ENCODE results near the gene ZNF778.
A peak's percentile ranks its signal among the peaks of the same experiment; 100 is the strongest.
"Not testable (repeated sequence)": the region's sequence is repeated elsewhere in the genome, so short reads cannot be mapped to it uniquely, and the experiment has no call there.

Gene ZNF778

DNA sequence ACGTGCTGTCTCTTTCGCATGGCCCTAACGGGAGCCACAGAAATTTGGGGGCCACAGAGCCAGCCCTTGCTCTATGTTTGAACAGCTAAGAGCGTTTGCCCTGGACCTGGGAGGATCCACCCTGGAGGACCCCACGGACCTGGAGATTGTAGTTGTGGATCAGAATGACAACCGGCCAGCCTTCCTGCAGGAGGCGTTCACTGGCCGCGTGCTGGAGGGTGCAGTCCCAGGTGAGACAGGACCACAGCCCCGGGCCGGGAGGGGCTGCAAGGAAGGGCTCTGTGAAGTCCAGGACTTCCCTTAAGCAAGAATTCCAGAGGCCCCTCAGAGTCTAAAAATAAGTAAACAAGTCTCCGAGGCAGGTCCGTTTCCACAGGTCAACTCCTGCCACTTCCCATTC is 34.0 kb upstream of the ZNF778 start:
- no peak for DNase-seq (ENCODE audit: low read depth in 2 of 2)

DNA sequence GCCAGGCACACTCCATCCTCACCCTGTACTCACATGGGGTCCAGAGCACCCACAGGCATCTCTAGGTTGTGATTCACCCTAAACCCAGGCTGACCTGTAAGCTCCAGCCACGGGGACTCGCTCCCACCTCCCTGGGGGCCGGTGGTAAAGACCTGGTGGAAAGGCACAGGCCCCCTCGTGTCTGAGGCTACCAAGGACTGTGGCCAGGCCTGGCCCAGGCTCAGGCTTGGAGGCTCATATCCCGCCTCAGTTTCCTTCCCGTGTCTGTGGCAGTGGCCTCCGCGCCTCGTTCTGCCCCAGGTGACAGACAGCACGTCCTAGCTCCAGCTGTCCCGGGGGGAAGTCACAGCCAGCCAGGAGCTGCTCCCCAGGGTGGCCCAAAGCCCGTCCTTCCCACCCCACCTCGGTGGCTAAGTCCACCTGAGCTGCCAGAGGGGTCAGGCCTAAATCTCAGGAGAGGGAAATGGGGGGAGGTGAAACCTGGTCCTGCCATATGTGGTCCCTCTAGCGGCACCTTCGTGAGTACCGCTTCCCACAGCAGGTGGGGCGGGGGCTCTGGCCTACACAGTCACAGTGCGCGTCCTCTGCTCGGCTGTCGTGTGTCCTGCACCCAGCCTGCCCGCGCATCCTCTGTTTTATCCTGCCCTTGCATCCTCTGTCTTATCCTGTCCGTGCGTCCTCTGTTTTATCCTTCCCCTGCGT is 33.4 kb upstream of the ZNF778 start:
- no peak for DNase-seq (ENCODE audit: low read depth in 2 of 2)

GRCh38 chr16:89184677-89184932 is 32.9 kb upstream of the ZNF778 start:
- DNase-seq (ENCODE audit: low read depth in 2 of 2): no peak

- no peak for DNase-seq (ENCODE audit: low read depth in 2 of 2)
Measured at GRCh38 chr16:89184933-89185794, 32.3 kb upstream of the ZNF778 start.

DNA sequence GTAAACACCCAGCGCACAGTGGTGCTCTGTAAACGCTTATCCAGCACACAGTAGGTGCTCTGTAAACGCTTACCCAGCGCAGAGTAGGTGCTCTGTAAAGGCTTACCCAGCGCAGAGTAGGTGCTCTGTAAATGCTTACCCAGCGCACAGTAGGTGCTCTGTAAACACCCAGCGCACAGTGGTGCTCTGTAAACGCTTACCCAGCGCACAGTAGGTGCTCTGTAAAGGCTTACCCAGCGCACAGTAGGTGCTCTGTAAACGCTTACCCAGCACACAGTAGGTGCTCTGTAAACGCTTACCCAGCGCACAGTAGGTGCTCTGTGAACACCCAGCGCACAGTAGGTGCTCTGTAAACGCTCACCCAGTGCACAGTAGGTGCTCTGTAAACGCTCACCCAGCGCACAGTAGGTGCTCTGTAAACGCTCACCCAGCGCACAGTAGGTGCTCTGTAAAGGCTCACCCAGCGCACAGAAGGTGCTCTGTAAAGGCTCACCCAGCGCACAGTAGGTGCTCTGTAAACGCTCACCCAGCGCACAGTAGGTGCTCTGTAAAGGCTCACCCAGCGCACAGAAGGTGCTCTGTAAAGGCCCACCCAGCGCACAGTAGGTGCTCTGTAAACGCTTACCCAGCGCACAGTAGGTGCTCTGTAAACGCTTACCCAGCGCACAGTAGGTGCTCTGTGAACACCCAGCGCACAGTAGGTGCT is 31.5 kb upstream of the ZNF778 start:
- not testable (repeated sequence) for DNase-seq (ENCODE audit: low read depth in 2 of 2)

GRCh38 chr16:89186593-89187031 is 30.9 kb upstream of the ZNF778 start:
- DNase-seq (ENCODE audit: low read depth in 2 of 2): not testable (repeated sequence)

DNA sequence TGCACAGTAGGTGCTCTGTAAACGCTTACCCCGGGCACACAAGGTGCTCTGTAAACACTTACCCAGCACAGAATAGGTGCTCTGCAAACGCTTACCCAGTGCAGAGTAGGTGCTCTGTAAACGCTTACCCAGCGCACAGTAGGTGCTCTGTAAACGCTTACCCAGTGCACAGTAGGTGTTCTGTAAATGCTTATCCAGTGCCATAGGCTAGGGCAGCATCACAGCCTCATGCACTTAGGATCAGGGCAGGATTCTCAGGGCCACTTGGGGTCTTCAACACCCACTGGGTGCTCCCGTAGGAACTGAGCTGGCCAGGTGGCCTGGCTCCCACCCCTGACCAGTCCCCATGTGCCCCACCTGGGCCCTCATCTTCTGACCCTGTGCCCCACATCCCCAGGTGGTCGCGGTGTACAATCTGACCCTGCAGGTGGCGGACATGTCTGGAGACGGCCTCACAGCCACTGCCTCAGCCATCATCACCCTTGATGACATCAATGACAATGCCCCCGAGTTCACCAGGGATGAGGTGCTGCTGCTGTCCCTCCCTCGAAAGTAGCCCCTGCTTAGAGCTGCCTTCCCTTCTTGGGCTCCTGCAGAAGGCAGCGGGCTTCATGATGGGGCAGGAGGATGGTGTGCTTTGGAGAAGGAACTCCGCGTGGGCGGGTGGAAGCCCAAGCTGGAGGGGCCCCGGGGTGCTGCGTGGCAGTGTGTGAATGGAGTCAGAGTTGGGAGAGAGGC is 30.3 kb upstream of the ZNF778 start:
- no peak for DNase-seq (ENCODE audit: low read depth in 2 of 2)

GRCh38 chr16:89187770-89188392 is 29.6 kb upstream of the ZNF778 start:
- DNase-seq (ENCODE audit: low read depth in 2 of 2): no peak

GRCh38 chr16:89188471-89189357 is 28.8 kb upstream of the ZNF778 start:
- DNase-seq (ENCODE audit: low read depth in 2 of 2): not testable (repeated sequence)

DNA sequence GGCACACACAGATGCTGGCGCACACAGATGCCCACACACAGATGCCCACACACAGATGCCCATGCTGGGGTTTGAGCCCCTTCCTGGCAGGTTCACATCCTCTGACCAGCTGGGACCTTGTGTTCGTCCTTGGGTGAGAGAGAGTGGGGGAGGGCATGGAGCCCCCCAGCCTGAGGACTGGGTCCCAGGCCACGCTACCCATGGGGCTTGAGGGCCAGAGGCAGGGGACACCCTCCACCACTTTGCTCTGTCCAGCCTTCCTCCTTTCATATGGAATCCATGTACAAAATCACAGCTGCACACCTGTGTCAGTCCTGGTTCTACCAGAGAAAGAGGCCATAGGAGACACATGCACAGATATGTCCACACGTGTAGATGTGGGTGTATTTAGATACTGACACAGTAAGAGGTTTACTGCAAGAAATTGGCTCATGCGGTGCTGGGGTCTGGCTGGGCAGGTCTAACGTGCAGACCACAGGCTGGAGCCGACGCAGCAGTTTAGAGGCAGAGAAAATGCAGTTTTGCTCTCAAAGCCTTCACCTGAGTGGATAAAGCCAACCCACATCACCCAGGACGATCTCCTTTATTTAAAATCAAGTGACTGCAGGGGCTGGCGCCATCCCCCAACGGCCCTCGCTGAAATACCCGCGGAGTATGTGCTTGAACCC is 28.0 kb upstream of the ZNF778 start:
- DNase-seq (ENCODE audit: low read depth in 2 of 2): no peak

DNA sequence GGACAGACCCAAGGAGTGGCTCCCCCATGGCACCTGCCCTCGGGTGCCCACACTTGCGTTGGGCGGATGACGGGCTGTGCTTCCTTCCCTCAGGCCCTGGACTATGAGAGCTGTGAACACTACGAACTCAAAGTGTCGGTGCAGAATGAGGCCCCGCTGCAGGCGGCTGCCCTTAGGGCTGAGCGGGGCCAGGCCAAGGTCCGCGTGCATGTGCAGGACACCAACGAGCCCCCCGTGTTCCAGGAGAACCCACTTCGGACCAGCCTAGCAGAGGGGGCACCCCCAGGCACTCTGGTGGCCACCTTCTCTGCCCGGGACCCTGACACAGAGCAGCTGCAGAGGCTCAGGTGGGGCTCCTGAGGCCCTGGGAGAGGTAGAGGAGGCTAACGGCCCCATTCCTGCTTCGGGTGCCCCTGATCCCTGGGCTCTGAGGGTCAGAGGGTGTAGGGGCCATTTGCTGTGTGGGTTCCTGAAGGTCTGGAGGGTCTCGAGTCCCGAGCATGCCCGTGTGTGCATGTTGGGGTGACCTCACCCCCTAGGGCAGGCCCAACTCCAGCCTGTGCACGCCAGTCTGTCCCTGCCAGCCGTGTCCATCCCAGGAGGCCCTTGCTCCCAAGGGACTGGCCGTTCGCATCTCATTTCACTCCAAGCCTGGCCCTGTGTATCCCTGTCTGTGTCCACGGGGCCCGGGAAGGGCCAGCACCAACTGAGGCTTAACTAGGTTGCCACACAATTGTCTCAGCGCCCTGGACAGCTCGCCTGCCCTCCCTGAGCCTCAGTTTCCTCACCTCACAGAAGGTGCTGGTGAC is 27.1 kb upstream of the ZNF778 start:
- DNase-seq (ENCODE audit: low read depth in 2 of 2): no peak

DNA sequence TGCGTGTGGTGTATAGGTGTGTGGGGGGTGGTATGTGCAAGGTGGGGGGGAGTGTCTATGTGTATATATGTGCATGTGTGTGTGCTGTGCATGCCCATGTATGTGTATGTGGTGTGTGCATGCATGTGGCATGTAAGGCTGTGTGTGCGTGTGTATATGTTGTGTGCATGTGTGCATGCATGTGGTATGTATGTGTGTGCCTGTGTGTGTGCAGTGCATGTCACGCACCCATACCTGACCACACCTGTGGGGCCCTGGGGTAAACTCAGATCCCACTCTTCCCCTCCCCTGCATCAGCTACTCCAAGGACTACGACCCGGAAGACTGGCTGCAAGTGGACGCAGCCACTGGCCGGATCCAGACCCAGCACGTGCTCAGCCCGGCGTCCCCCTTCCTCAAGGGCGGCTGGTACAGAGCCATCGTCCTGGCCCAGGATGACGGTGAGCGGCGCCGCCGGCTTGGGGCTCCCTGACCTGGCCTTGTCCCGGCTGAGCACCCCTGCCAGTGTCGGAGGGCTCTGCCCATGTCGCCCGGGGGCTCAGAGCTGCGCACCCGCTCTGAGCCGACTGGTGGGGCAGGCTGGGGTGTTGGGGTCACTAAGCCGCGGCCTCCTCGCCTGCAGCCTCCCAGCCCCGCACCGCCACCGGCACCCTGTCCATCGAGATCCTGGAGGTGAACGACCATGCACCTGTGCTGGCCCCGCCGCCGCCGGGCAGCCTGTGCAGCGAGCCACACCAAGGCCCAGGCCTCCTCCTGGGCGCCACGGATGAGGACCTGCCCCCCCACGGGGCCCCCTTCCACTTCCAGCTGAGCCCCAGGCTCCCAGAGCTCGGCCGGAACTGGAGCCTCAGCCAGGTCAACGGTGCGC is 26.2 kb upstream of the ZNF778 start:
- no peak for DNase-seq (ENCODE audit: low read depth in 2 of 2)

DNA sequence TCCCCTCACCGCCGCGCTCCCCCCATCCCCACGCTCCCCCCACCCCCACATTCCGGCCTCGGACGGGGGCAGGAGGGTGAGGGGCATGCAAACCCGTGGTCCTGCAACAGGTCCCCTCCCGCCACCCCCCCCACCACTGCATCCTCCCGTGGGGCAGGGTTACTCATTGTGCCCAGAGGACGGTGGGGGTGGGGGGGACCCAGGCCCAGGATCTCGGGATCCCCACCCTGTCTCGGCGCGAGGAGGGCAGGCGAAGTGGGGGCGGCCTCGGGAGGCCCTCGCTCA is 25.7 kb upstream of the ZNF778 start:
- DNase-seq (ENCODE audit: low read depth in 2 of 2): no peak

- DNase-seq (ENCODE audit: low read depth in 2 of 2): peak; percentile 84
Measured at GRCh38 chr16:89192186-89192955, 25.1 kb upstream of the ZNF778 start.

GRCh38 chr16:89192956-89193575 is 24.4 kb upstream of the ZNF778 start:
- DNase-seq (ENCODE audit: low read depth in 2 of 2): peak; percentile 68 to 73

- DNase-seq (ENCODE audit: low read depth in 2 of 2): no peak
Measured at GRCh38 chr16:89193576-89194293, 23.8 kb upstream of the ZNF778 start.
